GM18526 (cell line): ENCODE data around the gene REC8.

Source experiments
- POLR2A ChIP-seq: IDR thresholded peaks from 3 replicates; pipeline ENCODE4 v1.6.1; 2011; ENCODE audit not compliant: insufficient read length; ENCODE audit errors: extremely low read depth

Gene REC8

GRCh38 chr14:24216345-24216699, 44.4 kb downstream of the REC8 start:
- no peak for TF ChIP-seq POLR2A

GRCh38 chr14:24219080-24219479, 47.2 kb downstream of the REC8 start:
- no peak for TF ChIP-seq POLR2A

GRCh38 chr14:24219521-24219920, 47.6 kb downstream of the REC8 start:
- no peak for TF ChIP-seq POLR2A

GRCh38 chr14:24224618-24225071, 52.8 kb downstream of the REC8 start:
- no peak for TF ChIP-seq POLR2A

- TF ChIP-seq POLR2A, result no peak
These were observed 54.6 kb downstream of the REC8 start for GRCh38 chr14:24226473-24226872.

- no peak for TF ChIP-seq POLR2A
These were observed 57.0 kb downstream of the REC8 start for GRCh38 chr14:24228902-24229301.
